ENCODE results near the gene NIPAL3. TPM values are rescaled to one million over a fixed set of nuclear protein-coding genes. Genes with fewer than 3 reads are reported as not detected.

The NIPAL3 gene
- 17.5 TPM for polyA plus RNA-seq (2013, experiment 1 of 2; ENCODE audit: insufficient read length)
- 17.7 TPM for polyA plus RNA-seq (2013, experiment 2 of 2; ENCODE audit: insufficient read length)

DNA sequence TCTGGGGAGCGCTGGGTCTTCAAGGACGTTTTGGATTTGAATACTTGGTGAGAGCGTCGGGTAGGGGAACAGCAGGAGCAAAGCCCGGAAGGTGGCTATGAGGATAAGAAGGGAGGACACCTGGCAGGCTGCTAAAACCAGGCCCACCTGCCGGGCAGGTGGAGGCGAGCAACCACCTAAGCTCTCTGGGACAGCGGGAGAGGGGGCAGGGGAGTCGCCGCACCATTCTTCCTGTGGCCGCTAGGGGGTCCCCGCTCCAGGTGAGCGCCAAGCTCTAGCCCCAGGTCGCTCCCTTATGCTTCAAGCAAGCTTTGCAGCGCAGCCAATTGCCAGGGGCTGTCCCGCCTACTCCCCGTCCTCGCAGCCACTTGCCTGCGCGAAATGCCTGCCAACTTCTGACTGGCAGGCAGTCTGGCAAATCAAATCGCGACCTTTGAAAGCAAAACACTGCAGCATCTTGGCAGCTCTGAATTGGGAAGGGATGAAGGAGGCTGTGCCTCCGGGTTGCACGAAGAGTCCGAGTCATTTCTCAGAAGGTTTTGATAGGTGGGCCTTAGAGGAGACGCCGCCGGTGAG lies at the start of gene NIPAL3:
Gene NIPAL3, plus strand, starts transcription at position 469 of the 576 bp plus-strand sequence. CDS start 3,746 bp downstream, outside the sequence.
- DNase-seq, result peak; percentile 99

- no peak for DNase-seq
Measured at GRCh38 chr1:24366707-24367106, 48.9 kb upstream of the NIPAL3 start.

DNA sequence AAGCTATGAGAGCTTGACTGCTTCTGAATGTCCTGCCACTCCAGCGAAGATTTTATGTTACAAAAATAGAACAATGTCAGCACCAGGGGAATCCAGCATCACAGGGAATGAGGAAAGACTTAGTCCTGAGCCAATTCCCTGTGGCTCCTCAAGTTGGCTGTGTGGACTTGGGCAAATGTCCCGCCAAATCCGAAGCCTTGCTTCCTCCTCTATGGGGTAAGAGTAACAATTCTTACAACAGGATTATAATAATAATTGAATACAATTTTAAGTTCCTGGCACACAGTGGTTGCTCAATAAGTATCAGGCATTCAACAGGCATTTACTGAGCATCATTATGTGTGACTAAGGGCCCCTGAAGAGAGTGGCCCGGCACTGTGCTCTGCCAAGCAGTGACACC lies 46.4 kb upstream of the NIPAL3 start:
- no peak for DNase-seq

DNA sequence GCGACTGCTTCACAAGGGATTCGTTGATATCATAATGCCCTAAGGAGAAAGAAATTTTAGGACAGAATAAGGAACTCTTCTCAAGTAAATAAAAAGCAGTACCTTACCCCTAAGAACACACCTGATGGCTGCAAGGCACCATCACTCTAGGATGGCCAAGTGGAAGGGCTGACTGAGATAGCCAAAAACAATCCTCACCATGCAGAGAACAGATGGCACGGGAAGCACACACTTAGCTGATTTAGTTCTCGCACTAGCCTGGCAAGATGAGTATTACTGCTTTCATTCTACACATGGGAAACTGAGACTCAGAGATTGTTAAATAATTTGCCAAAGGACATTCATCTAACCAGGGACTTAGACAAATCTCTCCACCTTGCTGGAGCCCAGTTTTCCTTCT lies 45.8 kb upstream of the NIPAL3 start:
- DNase-seq, result no peak

DNA sequence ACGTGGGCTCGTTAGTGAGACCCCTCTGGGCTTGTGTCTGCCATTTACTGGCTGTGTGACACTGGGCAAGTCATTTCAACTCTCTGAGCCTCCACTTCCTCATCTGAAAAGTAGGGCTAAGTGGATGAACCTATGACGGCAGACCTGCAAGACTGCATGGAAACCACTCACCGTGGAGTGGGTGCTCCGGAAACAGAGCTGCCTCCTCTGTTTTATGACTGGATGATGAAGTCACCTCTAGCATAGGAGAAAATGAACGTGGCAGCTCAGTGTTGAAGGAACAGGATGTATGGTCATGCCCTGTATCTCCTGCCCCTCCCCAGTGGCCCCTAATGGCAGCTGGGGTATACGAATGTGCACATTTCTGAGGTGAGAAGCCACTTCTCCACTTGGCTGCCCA lies 42.6 kb upstream of the NIPAL3 start:
- no peak for DNase-seq

- DNase-seq, result no peak
Measured at GRCh38 chr1:24373710-24374109, 41.9 kb upstream of the NIPAL3 start.

DNA sequence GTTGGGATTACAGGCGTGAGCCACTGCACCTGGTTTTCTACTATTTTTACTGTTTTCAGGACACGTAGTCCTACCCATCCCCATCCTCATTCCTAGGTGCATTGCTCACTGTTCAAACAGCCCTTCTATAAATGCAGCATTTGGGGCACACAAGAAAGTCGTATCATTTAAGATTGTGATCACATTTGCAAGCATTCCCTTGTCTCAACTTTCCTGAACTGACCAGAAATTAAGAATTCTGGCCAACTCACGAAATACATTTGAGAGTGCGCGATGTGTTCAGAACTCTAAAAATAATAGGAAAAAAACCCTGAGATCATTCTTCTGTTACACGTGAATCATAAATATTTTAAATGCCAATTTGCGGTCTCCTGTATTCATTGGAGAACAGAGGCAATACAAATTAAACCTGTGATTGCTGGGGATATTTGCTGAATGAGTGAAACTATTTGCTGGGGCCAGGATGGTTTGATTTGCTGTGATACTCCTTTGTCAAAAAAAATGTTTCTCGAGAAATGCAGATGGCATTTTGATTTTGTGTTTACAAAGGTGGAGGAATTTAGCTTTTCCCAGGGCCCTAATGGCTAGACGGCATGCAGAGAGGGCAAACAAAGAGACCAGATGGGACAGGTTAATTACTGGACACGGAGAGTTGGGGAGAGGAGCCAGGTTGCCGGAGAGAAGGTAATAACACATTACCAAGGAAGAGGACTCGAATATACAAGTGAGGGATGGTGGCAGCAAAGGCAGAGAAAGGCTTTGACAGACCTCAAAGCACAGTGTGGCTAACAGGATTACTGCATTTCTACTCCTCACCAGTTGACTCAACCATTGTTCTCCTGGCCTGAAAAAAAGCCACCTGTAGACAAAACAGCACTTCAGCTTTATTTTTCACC lies 40.5 kb upstream of the NIPAL3 start:
- peak; percentile 15 for DNase-seq

DNA sequence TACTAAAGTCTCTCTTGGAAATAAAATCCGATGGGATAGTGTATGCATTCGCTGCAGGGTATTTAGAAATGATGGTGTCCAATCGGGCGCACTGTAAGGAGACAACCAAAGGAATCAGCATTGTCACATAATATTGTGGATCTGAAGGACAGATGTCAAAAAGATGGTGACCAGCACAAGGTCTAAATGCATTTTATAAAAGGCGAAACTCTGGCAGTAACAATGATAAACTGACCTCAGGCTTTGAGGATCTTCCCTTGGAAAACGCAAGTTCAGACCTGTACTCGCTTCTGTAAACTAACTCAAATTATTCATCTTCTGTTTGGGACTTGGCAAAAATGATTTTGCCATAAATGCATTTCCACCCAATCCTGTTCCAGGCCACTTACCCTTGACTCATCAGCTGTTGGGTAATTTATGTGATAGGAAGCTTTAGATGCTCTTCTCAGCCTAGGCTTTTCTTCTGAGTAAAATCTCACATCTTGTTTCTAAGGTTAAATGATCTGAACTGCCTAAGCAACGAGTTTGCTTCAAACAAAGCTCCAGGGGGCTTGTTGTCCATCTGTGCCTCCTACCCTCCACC lies 35.8 kb upstream of the NIPAL3 start:
- peak; percentile 24 for DNase-seq

DNA sequence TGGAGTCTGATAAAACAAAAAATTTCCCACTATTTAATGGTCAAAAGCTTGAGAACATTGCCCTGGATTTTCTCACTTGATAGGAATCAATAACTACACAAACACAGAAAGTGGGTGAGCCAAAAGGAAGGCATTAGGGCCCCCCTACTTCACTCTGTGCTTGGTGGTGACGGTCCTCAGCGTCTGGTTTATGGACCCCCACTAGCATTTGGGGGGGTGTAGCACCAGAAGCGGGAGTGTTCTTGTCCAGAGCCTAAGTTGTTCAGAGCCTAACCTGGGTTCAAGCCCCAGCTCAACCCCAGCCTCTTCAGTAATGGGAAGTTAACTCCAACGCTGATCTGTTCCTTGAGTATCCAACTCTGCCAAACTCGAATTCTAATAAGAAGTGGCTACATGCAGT lies 35.1 kb upstream of the NIPAL3 start:
- DNase-seq, result no peak

DNA sequence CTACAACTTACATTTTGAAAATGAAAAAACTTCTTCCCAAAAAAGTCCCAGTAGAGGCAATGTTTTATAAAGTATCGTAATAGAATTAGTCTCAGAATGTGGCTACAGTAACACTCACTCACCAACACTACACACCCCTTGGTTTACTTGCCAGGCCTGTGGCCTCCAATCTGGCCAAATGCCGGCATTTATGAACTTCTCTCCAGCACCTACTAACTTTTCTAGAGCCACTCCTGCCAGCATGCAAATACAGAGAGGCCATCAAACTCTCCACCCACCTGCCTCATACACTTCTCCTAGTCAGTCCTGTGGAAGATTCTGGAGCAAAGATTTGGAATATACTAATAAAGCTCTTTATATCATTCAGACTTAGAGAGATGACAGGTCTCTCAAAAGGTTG lies 34.3 kb upstream of the NIPAL3 start:
- no peak for DNase-seq

- DNase-seq, result no peak
Measured at GRCh38 chr1:24382165-24382577, 33.4 kb upstream of the NIPAL3 start.

- DNase-seq, result no peak
Measured at GRCh38 chr1:24383381-24383940, 32.1 kb upstream of the NIPAL3 start.

DNA sequence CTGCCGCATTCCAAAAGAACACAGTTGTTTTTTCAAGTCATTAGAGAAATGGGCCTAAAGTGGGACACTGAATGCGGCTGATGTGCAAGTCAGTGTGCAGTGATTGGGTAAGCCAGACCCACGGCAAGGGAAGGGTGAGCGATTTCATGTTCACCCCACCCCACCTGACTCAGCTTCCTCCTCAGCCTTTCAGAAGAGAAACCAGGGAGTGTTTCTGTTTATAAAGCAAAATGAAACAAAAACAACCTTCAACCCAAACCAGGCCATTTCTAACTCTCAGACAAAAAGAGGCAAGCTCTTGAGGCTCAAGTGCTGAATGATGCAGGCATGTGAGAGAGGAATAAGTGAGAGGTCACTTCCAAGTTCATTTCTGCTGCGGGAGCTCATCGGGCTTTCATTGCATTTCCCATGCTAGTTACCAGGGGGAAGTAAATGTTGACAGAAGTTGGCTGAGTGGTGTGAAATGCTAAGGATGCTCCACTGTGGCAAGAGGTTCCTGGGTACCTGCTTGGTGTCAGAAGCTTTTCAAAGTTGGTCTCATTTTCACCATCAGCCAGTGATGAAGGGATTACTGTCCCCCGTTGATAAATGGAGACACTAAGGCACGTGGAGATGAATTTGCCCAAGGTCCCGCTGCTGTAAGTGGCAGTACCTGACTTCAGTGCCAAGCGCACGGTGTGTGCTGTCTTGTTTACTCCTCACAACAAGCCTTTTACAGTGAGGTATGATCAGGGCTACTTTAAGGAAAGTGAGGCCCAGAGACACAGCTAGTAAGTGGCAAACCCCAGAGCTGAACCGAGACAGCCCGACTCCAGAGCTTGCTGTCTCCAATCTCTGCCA lies 31.1 kb upstream of the NIPAL3 start:
- peak; percentile 23 for DNase-seq

GRCh38 chr1:24385160-24385940 lies 30.3 kb upstream of the NIPAL3 start:
- DNase-seq, result peak; percentile 56

DNA sequence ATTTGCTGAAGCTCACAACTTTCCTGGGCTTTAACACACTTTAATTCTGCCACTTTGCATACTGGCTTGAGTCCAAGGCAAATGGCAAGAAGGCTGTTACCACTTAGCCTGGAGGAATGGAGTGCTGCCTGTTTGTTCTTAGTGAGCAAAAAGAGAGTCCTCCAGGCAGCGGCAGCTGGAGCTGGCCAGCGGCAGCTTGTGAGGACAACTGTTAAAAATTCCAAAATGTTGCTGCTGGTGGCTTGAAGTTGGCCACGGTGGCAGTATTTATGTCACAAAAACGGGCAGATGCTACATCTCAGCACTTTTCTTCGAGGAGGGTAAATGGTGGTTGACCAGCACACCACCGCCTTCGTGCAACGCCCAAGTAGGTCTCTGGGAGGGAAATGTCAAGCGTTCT lies 29.4 kb upstream of the NIPAL3 start:
- DNase-seq, result peak; percentile 21

DNA sequence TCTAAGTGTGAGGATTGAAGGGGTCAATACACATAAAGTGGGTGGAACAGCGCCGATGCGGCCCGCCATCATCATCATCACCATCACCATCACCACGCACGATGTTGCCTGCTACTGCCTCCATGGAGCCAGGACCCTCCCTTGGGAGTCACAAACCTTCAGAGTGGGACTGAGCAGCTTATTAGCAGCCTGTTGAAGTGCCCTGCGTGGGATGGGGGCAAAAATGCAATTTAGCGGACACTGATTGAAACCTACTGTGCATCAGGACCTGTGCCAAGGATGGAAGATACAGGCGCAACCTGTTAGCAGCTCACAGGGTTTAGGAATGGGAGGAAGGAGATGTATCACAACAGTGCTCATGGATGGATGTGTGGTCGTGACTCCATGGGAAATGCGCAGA lies 28.7 kb upstream of the NIPAL3 start:
- no peak for DNase-seq

DNA sequence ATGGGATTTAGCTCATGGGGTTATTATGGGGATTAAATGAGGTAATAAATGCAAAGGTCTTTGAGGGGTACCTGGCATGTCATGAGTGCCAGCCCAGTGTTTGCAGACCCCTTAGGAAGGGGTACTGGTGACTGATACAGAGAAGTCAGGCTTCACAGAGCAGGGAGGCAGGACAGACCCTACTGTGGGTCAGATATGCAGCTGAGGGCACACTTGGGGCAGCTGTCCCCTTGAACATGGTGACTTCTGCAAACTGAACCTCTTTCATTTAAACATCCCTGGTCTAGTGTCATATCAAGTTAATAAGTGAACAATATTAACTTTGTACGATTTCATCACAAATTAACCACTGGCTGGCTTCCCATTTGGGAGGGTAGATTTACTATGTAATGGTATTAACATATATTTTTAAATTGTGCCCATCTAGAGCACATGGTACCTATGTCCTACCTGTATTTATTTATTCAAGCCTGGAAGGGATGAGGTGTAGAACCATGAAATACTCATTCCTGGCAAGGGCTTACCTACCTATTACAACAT lies 27.9 kb upstream of the NIPAL3 start:
- no peak for DNase-seq

DNA sequence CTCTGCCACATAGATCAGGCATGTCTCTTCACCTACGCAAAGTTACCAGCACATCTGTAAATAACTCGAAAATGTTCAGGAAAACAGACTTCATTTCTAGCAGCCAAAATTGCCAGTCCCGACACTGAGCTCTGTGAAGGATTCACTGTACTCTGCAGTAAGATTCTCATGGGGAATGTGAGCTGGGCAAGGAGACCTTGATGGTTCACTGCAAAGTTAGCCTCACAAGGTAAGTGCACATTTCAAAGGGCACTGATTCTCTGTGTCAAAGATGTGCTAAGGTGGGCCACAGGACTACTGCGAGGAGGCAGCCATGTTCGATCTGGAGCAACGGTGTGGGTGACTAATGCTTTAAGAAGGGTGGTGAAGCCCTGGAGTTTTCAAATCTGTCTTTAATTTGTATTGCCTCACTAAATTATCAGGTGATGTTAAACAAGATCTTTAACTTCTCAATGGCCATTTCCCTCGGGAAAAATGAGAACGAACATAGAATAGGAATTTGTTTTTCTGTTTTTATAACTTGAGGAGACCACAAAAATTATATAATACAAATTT lies 27.2 kb upstream of the NIPAL3 start:
- DNase-seq, result peak; percentile 29

GRCh38 chr1:24389231-24389678 lies 26.3 kb upstream of the NIPAL3 start:
- DNase-seq, result no peak

DNA sequence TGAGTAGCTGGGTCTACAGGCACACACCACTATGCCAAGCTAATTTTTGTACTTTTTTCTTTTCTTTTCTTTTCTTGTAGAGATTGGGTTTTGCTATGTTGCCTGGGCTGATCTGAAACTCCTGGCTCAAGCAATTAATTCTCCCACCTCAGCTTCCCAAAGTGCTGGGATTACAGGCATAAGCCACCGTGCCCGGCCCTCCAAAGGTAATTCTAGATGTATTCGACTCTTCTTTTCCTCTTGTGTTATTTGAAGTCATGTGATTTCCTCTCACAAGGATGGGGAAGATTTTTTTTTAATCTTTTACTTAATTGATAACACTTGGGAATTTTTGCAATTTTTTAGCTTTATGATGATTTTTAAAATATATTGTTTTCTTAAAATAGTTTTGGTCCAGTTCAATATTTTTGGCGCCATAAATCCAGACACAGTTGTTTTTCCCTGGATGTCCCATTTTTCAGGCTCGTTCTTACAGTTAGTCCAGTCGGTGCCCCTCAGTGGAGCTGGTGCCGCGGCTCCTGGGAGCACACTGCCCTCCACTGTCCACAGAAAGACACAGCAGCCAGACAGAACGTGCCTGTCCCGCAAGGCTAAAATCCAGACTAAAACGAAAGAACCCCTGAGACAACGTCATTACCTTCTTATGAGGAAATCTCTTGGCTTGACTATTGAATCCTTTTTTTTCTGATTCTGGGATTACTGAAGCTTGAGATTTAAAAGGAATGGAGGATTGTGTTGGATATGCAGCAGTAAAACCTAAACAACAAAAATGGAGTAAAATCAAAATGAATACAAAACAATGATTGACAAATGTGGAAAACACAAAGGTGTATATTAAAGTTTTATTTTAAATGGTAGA lies 24.4 kb upstream of the NIPAL3 start:
- peak; percentile 79 for DNase-seq

All from fibroblast of skin of abdomen (primary cell).